Measurements from ENCODE around the gene TTC21A.
"Not testable (repeated sequence)": the region's sequence is repeated elsewhere in the genome, so short reads cannot be mapped to it uniquely, and the experiment has no call there.

Gene TTC21A

DNA sequence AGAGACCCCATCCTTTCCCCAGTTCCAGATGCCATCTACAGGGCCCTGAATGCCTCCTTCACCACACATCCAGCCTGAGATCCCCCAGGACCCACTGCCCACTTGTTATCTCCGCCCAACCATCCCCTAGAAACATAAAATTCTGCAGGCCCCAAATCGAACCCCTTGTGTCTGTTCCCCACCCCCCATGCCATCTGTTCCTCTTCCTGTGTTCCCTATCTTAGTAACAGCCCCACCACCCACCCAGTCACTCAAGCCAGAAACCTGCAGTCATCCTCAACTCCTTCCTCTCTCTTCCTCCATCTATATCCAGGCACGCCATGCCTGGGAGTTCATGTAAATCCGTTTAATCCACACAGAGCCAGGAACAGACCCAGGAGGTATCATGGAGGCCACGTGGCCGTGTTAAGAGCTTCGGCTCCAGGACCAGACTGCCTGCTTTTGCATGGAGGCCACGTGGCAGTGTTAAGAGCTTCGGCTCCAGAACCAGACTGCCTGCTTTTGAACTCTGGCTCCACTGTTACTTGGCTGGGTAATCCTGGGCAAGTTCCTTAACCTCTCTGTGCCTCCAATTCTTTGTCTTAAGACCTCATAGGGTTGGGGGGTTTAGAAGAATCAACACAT, 41.1 kb downstream of the TTC21A start:
- in situ Hi-C loops (cut with MboI; ENCODE audit: low sequenced_read_pairs) = no loop called here

DNA sequence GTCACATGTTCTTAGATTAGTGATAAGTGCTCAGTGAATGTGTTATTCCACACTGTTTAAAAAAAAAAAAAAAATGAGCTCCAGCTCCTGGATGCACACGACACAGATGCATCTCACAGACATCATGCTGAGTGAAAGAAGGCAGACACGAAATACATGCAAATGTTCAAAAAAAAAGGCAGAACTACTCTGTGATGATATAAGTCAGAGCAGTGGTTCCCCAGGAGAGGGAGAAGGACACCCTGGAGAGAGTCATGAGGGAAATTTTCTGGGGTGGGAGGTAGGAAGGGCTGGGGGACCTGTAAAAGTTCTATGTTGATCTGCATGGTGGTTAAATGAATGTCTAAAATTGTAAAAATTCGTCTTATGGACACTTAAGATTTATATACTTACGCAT, 41.6 kb downstream of the TTC21A start:
- in situ Hi-C loops (cut with MboI; ENCODE audit: low sequenced_read_pairs) = no loop called here

DNA sequence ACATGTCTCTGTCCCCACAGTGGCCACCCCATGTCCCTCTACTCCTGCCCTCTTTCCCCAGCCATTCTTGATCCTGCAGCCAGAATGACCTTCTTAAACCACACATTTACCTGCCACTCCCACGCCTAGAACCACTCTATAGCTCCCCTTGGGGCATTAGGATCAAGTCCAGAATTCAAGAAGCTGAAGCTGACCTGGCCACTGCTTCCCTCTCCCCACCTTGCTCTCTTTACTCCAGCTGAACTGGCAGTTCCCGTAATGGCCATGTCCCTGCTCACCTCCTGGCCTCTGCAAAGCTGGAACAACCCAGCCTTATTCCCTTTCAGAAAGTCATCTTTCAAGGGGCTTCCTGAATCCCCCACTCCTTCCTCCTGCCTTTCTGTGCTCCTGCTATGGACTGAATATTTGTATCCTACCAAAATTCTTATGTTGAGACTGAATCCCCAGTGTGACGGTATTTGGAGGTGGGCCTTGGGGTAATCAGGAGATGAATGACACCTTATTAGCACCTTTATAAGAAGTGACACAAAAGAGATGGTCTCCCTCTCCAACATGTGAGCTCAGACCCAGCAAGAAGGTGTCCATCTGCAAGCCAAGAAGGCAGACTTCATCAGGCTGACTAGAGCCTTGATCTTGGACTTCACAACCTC, 42.1 kb downstream of the TTC21A start:
- in situ Hi-C loops (cut with MboI; ENCODE audit: low sequenced_read_pairs) = no loop called here

DNA sequence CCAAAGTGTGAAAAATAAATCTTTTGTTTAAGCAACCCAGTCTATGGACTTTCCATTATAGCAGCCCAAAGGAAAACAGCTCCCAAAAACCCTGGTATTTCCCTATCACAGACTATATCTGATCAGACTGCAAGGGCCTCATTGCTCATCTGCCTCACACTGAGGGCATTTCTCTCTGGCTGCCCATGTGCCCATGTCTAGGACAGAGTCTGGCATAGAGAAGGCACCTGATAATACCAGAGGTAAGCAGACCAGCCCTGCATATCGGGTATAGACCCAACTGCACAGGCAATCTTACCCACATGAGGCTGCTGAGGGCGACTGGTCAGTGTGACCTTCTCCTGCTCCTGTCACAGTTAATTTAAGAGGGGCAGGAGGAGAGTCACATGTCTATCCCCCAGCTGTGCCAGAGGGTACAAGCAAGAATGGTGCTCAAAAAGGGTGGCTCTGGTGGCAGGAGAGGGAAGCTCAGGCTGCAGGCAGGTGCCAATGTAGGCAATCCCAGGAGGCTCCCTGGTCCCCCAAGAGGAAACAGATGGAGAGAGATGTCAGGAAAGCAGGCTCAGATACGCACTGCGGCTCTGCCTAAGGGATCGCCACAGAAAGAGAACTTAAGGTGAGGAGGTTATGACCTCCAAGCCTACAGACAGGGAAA, 42.8 kb downstream of the TTC21A start:
- in situ Hi-C loops (cut with MboI; ENCODE audit: low sequenced_read_pairs) = no loop called here

DNA sequence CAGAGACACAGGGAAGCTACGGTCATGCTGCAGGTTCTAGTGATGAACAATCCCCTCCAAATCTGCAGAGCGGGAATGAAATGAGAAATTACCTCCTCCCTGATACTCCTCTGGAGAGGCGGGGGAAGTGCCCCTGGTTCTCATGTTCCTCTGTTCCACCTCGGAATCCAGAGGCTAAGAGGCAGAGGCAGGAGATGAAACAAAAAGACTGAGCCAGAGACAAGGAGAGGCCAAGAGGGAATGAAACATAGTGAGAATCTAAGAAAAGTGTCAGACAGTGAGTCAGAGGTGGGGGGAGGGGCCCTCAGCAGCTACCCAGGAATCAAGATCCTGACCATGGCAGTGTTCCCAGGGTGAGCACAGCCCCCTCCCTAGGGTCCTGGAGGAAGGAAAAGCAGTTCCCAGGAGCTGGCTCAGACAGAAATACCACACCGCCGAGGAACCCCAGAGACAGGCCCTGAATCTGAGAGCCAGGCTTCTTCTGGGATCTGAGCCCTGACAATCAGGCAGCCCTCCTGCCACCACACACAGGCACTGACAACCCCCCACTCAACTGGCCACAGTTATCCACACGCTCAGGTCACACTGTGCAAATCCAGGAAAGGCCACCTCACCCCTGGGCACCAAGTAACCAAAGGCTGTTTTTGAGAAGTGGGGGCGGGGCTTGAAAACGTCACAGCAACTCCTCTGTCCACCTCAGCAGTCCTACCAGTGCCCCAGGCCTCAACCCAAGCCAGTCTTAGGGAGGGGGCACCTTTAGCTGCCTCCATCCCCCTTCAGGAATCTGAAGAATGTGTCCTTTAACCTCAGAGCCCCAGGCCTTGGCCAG, 43.5 kb downstream of the TTC21A start:
- in situ Hi-C loops (cut with MboI; ENCODE audit: low sequenced_read_pairs) = no loop called here

DNA sequence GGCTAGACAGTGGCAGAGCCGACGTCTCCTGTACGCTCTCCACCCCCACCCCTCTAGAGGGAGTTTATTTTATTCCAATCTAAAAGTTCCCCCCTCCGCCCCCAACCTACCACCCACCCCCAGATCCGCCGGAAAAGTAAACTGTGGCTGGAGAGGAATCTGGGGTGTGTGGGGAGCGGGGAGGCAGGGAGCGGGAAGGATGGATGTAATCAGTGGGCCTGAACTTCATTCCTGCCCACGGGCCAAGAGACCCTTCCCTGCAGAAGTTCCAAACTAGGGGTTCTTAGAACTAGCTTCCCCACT, 46.4 kb downstream of the TTC21A start:
- in situ Hi-C loops (cut with MboI; ENCODE audit: low sequenced_read_pairs) = no loop called here

DNA sequence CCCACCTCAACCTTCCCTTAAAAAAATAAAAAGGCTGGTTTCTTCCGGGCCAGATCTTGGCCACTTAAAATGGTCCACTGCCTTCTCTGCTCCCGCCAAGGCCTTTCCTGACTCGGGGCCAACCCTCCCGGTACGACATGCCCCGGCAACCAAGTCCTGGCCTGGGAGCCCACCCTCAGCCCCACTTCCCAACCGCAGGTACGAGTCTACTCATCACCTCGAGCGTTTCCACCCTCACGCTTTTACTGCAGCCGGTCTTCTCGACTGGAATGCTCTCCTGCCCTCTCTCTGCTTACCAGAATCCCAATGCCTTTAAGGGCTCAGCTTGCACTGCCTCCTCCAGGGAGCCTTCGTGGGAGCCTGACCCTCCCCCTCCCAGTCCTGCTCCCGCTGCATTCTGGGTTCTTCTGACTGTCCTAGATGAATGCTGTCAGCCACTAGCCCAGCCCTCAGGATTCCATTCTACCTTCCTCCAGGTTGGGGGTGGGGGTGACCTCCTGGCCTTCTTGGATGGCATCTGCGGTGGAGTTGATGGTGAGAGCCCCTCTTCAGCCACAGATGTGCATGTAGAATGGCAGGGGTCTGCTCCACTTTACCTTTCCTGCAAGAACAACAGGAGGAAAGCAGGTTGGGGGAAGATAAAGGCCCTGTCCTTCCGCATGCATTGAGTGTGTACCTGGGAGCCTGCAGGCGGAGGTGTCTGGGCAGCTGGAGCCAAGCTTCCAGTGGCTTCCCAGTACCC, 47.0 kb downstream of the TTC21A start:
- in situ Hi-C loops (cut with MboI; ENCODE audit: low sequenced_read_pairs) = no loop called here

DNA sequence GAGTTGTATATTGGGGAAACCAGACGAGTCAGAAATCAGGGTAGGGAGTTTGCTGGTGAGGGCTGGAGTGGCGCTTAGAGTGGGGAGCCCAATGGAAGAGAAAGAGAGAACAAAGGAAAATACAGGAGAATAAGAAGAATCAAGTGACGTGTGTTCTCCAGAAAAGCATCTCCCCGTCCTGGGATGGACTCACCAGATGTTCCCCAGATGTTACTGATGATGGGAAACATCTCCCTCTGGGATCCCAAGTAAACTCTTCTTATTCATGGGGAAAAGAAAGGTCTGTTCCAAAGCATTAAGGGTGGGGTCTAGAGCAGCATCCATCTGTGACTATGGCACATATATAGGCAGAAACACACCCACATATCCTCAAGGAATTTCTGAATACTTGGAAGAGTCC, 48.9 kb downstream of the TTC21A start:
- in situ Hi-C loops (cut with MboI; ENCODE audit: low sequenced_read_pairs) = no loop called here

DNA sequence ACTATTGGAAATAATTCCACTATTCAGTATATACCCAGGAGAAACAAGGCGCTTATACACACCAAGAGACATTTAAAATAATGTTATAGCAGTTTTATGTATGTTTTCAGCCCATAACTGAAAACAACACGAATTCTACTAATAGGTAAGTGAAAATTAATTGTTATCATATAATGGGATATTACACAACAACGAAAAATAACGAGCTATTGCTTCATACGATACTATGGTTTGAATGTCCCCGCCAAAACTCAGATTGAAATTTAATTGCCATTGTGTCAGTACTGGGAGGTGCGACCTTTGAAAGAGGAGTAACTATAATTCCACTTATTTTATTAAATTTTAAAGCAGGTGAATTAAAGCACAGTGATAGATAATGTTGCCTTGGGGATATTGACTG, 49.9 kb downstream of the TTC21A start:
- in situ Hi-C loops (cut with MboI; ENCODE audit: low sequenced_read_pairs) = no loop called here

DNA sequence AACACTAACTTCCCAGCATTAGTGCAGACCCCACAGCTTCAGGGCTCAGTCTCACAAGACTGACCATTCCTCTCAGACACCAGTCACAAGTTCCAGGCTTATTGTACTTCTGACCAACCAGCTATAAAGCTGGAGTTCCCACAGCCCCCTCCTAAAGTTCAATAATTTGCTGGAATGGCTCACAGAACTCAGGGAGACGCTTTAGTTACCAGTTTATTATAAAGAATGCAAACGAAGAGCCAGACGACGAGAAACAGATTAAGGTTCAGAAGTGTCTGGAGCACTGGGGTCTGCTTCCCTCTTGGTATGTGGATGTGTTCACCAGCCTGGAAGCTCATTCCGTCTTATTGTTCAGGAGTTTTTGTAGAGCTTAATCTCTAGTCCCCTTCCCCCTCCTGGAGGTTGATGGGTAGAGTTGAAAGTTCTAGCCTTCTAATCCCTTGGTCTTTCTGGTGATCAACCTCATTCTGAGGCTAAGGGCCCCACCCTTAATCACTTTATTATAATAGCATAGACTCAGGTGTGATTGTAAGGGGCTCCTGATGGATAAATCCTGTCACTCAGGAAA, 50.8 kb downstream of the TTC21A start:
- in situ Hi-C loops (cut with MboI; ENCODE audit: low sequenced_read_pairs) = no loop called here

DNA sequence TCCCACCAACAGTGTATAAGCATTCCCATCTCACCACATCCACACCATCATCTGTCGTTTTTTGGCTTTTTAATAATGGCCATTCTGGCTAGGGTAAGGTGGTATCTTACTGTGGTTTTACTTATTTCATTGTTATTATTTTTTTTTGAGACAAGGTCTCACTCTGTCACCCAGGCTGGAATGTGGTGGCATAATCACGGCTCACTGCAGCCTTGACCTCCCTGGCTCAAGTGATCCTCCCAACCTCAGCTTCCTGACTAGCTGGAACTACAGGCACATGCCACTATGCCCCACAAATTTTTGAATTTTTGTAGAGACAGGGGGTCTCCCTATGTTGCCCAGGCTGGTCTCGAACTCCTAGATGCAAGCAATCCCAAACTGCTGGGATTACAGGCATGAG, 56.9 kb downstream of the TTC21A start:
- in situ Hi-C loops (cut with MboI; ENCODE audit: low sequenced_read_pairs) = no loop called here

DNA sequence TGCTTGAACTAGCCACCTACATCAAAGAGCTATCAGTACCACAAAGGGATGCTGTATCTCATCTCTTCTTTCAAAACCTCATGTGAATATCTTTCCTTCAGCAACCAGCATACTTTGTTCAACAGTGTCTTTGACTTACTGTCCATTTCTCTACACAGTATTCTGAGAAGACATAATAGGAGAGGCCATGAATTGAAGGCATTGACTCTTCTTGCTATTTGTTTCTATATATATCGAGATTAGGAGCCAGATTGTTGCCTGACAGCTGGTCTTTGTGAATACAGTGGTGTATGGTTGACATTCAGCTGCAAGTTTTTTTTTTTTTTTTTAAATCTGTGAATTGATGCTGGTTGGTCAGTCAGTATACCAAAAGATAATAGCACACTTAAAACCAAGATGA, 58.0 kb downstream of the TTC21A start:
- in situ Hi-C loops (cut with MboI; ENCODE audit: low sequenced_read_pairs) = no loop called here

DNA sequence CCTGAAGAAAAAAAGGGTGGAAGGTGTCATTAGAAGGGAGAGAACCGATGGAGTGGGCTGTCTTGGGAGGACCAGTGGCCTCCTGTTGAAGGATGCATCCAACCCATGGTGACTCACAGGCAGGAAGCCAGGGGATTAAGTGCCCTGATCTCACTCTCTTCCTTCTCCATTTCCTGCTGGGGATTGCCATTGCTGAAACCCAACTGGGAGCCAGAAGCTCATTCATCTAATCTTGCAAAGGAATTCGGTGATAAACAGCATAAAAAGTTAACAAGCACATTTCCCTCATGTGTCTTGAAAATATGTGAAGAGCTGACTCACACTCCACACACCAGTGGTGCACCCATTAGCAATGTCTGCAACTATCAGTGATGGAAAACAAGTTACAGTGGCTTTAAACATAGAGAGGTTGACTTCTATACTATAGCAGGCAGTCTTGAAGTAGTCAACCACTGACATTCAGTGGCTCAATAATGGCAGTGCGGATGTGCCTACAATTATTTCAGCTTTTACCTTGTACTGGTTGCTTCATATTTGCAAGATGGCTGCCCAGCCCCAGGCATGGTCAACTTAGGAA, 58.7 kb downstream of the TTC21A start:
- in situ Hi-C loops (cut with MboI; ENCODE audit: low sequenced_read_pairs) = no loop called here

DNA sequence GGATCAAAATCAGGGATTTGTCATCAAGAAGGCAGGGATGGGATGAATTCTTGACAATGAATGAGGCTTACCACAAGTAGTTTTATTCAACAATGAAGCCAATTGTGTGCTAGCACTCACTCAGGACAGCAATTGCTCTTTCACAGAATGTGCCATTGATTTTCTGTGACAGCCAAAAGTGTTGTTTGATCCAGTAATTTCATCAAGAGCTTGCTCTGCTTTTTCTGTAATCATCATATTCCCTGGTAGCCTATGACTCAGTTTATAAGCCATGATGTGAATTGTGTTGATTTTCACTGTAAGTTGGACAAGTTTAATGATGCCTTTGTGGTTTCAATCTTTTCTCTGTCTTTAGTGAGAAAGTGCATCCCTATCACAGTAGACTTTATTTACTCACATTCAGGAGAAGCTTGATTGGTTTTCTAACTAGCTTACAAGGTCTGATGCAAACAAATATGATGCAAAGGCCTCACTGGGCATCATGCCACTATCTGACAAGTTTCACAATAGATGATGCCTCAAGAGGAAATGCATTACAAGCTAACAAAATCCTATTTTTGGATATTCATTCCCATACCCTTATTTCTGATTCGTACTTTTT, 59.6 kb downstream of the TTC21A start:
- in situ Hi-C loops (cut with MboI; ENCODE audit: low sequenced_read_pairs) = no loop called here

DNA sequence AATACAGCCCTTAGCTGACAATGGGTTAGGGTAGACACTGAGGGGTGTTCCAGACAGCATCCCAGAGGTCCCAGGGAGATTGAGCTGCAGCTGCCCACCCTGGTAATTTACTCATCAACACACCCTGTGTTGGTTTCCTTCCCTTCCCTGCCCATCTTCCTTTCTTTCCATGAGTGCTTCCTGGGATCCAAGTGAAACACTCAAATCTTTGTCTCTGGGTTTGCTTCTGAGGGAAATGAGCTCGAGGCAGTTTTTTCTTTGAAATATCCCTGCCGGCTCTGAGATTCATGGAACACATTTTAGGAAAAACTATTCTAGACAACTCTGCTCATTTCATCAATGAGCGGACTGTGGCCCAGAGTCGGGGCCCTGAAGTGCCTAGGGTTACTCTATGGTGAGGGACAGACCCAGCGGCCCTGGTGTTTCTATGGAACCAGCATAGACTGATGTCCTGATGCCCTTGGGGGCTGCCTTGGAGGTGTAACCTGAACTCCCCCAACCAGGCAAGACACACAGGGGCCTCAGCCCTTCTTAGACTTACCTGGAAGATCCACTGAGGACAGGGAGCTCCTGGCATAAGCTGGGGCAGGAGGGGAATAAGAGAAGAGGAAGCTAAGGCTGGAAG, 60.8 kb downstream of the TTC21A start:
- in situ Hi-C loops (cut with MboI; ENCODE audit: low sequenced_read_pairs) = no loop called here

DNA sequence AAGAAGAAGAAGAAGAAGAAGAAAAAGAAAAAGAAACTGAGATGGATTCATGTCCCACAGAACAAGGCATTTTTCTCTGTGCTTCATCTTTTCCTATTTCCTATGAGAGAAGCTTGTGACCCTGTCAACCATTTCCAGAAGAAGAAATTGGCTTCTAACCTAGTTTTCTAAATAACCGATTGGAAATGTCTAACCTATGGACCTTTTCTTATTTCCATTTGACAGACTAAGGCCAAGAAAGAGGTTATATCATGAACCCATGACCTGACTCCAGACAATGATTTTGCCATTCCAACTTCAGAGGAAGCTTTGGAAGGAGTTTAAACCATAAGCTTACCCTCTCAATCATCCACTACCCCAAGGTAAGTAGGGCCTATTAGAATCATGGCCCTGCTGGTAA, 62.2 kb downstream of the TTC21A start:
- in situ Hi-C loops (cut with MboI; ENCODE audit: low sequenced_read_pairs) = no loop called here

DNA sequence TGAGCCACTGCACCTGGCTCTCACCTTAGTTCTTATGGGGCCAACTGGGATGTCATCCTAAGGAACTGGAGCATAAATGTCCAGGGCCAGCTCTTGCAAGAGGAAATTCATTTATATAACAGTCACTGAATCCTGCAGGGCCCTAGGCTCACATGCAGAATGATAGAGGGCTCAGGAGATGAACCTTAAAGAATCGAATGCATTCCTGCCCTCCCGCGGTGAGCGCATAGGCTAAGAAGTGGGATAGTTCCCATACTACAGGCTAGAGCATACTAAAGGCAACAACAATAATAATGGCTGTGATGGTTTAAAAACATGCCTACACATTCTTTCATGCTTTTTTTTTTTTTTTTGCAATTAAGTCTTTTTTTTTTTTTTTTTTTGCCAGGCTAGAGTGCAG, 63.0 kb downstream of the TTC21A start:
- in situ Hi-C loops (cut with MboI; ENCODE audit: low sequenced_read_pairs) = no loop called here

DNA sequence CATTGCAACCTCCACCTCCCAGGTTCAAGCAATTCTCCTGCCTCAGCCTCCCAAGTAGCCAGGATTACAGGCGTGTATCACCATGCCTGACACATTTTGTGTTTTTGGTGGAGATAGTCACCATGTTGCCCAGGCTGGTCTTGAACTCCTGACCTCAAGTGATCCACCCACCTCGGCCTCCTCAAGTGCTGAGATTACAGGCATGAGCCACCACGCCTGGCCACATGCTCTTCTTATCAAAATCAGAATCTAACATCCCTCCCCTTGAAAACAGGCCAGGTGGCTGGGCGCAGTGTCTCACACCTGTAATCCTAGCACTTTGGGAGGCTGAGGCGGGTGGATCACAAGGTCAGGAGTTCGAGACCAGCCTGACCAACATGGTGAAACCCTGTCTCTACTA, 63.4 kb downstream of the TTC21A start:
- in situ Hi-C loops (cut with MboI; ENCODE audit: low sequenced_read_pairs) = not testable (repeated sequence)

DNA sequence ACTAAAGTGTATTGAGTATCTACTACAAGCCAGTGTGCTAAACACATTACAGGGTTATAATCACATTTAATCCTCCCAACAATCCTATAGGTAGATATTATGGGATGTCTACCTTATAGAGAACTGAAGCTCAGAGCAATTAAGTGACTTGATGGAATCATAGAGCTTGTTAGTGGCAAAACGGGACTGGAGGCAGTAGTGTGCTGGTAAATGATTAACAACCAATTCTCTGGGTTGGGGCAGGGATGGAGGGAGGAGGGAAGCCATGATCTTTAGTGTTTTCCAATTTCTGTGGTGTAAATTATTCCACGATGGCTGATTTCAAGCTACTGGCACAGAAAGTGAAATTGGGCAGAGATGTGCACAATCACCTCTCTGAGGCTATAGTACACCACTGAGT, 64.4 kb downstream of the TTC21A start:
- in situ Hi-C loops (cut with MboI; ENCODE audit: low sequenced_read_pairs) = no loop called here

Measured in HL-60/S4 (cell line).